Measurements from ENCODE around the gene MORF4L1.
"Not testable (repeated sequence)": the region's sequence is repeated elsewhere in the genome, so short reads cannot be mapped to it uniquely, and the experiment has no call there.

MORF4L1 gene

GRCh38 chr15:78902281-78903032 is 29.8 kb downstream of the MORF4L1 start:
- not testable (repeated sequence) for DNase-seq

- no peak for DNase-seq
These were observed 32.1 kb downstream of the MORF4L1 start for GRCh38 chr15:78904599-78905358.

- DNase-seq: no peak
These were observed 33.6 kb downstream of the MORF4L1 start for GRCh38 chr15:78906316-78906620.

- DNase-seq: no peak
These were observed 34.9 kb downstream of the MORF4L1 start for GRCh38 chr15:78907577-78907976.

GRCh38 chr15:78909160-78909695 is 36.5 kb downstream of the MORF4L1 start:
- no peak for DNase-seq

GRCh38 chr15:78909791-78910228 is 37.1 kb downstream of the MORF4L1 start:
- no peak for DNase-seq

GRCh38 chr15:78910271-78910670 is 37.6 kb downstream of the MORF4L1 start:
- DNase-seq: no peak

GRCh38 chr15:78912316-78912715 is 39.6 kb downstream of the MORF4L1 start:
- DNase-seq: no peak

- no peak for DNase-seq
These were observed 40.3 kb downstream of the MORF4L1 start for GRCh38 chr15:78913012-78913411.

GRCh38 chr15:78914027-78914764 is 41.5 kb downstream of the MORF4L1 start:
- peak; percentile 8 for DNase-seq

GRCh38 chr15:78915341-78916087 is 42.8 kb downstream of the MORF4L1 start:
- no peak for DNase-seq

GRCh38 chr15:78916088-78916487 is 43.4 kb downstream of the MORF4L1 start:
- DNase-seq: no peak

- DNase-seq: no peak
These were observed 45.2 kb downstream of the MORF4L1 start for GRCh38 chr15:78917888-78918287.

GRCh38 chr15:78921517-78921916 is 48.8 kb downstream of the MORF4L1 start:
- DNase-seq: no peak

GRCh38 chr15:78921940-78922339 is 49.2 kb downstream of the MORF4L1 start:
- no peak for DNase-seq

GRCh38 chr15:78922527-78922926 is 49.8 kb downstream of the MORF4L1 start:
- DNase-seq: no peak

GRCh38 chr15:78923015-78923414 is 50.3 kb downstream of the MORF4L1 start:
- no peak for DNase-seq

GRCh38 chr15:78923480-78924360 is 51.0 kb downstream of the MORF4L1 start:
- DNase-seq: no peak

GRCh38 chr15:78925076-78925624 is 52.5 kb downstream of the MORF4L1 start:
- no peak for DNase-seq

- DNase-seq: no peak
These were observed 53.5 kb downstream of the MORF4L1 start for GRCh38 chr15:78925956-78926743.

Measured in NCI-H146 (cell line).